Nephron progenitor cell (in vitro differentiated cells): ENCODE measurements around the gene FADS1.
A peak's percentile ranks its signal among the peaks of the same experiment; 100 is the strongest.

Experiments
- DNase-seq: peaks from one replicate; pipeline ENCODE4 v3.0.0; 2021
- H3K27ac Mint-ChIP-seq: 2 replicates; pipeline ENCODE4 v1.8.0; 2021; ENCODE audit warnings: mild to moderate bottlenecking, moderate library complexity, mixed read lengths
- H3K27me3 Mint-ChIP-seq: 2 replicates; pipeline ENCODE4 v1.8.0; 2021; ENCODE audit warnings: mild to moderate bottlenecking, low read depth, mixed read lengths; ENCODE audit not compliant: poor library complexity
- H3K36me3 Mint-ChIP-seq: 2 replicates; pipeline ENCODE4 v1.8.0; 2021; ENCODE audit warnings: low read depth, mixed read lengths
- H3K4me1 Mint-ChIP-seq: 2 replicates; pipeline ENCODE4 v1.8.0; 2021; ENCODE audit warnings: mixed read lengths
- H3K4me3 Mint-ChIP-seq: 2 replicates; pipeline ENCODE4 v1.8.0; 2021; ENCODE audit warnings: mild to moderate bottlenecking, moderate library complexity, mixed read lengths
- H3K9me3 Mint-ChIP-seq: 2 replicates; pipeline ENCODE4 v1.8.0; 2021; ENCODE audit warnings: mild to moderate bottlenecking, moderate library complexity, mixed read lengths
- CTCF ChIP-seq: fragments of 200-600 bp; sonication (generic); IDR thresholded peaks from 2 replicates; pipeline ENCODE4 v1.5.0; 2021; ENCODE audit warnings: antibody characterized with exemption

Gene FADS1

GRCh38 chr11:61768376-61769076, 48.3 kb downstream of the FADS1 start:
- H3K36me3 Mint-ChIP-seq = no peaks in the 10 kb centered on the region
- no peak overlapping the region for H3K4me3 Mint-ChIP-seq
- DNase-seq = no peak
- no peak overlapping the region for H3K27ac Mint-ChIP-seq
- no peaks in the 10 kb centered on the region for H3K9me3 Mint-ChIP-seq
- H3K27me3 Mint-ChIP-seq = no peaks in the 10 kb centered on the region
- TF ChIP-seq CTCF = no peak
- peaks cover 57% of the 10 kb centered on the region for H3K4me1 Mint-ChIP-seq

- Mint-ChIP-seq H3K27me3 (no peaks in the 10 kb centered on the region), H3K4me3 (no peak overlapping the region), H3K9me3 (no peaks in the 10 kb centered on the region), H3K27ac (peak overlapping the region; percentile 66), H3K36me3 (no peaks in the 10 kb centered on the region), H3K4me1 (peaks cover 66% of the 10 kb centered on the region)
- no peak for TF ChIP-seq CTCF
- DNase-seq = no peak
Observed at GRCh38 chr11:61766353-61766841, 50.4 kb downstream of the FADS1 start.

- Mint-ChIP-seq H3K27ac (no peak overlapping the region), H3K27me3 (no peaks in the 10 kb centered on the region), H3K4me3 (no peak overlapping the region), H3K9me3 (no peaks in the 10 kb centered on the region), H3K36me3 (no peaks in the 10 kb centered on the region), H3K4me1 (peaks cover 60% of the 10 kb centered on the region)
- no peak for TF ChIP-seq CTCF
- DNase-seq = no peak
Observed at GRCh38 chr11:61765550-61766253, 51.1 kb downstream of the FADS1 start.

- DNase-seq = no peak
- Mint-ChIP-seq H3K27ac (no peak overlapping the region), H3K27me3 (no peaks in the 10 kb centered on the region), H3K4me1 (peaks cover 66% of the 10 kb centered on the region), H3K4me3 (no peak overlapping the region), H3K9me3 (no peaks in the 10 kb centered on the region), H3K36me3 (no peaks in the 10 kb centered on the region)
- TF ChIP-seq CTCF = no peak
Observed at GRCh38 chr11:61764606-61765260, 52.1 kb downstream of the FADS1 start.

GRCh38 chr11:61763930-61764605, 52.7 kb downstream of the FADS1 start:
- DNase-seq = no peak
- no peak overlapping the region for H3K27ac Mint-ChIP-seq
- H3K27me3 Mint-ChIP-seq = no peaks in the 10 kb centered on the region
- H3K4me3 Mint-ChIP-seq = no peak overlapping the region
- H3K4me1 Mint-ChIP-seq = peaks cover 66% of the 10 kb centered on the region
- no peaks in the 10 kb centered on the region for H3K9me3 Mint-ChIP-seq
- TF ChIP-seq CTCF = no peak
- no peaks in the 10 kb centered on the region for H3K36me3 Mint-ChIP-seq
